Stimulated activated CD8-positive, alpha-beta memory T cell treated with anti-CD3 and anti-CD28 coated beads, Interleukin-4, amount 100 ng/mL, for 1 hour (primary cell): ENCODE data around the gene COL10A1.

ENCODE experiments used
- DNase-seq, 2 donors: peaks; one replicate each; pipeline ENCODE4 v3.0.0-alpha.2; 2020; ENCODE audit warnings: low read depth in 2 of 2, low spot score in 1 of 2

COL10A1 gene

DNA sequence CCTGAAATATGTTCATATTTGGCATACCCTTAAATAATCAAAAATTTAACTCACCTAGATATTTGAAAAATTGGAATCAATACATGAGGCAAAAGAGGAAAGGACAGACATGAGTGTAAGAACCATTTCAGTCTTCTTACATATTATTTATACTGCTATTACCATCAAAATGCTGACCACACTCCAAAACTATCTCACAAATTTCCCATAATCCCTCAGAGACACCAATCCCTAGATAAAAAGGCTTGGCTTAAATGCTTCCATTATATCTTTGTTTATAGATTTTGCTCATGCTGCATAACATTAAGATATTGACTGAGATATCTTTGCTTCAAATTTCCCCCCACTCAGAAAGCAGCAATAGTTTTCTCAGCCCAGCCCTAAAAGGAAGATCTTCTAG lies 37.0 kb downstream of the COL10A1 start:
- DNase-seq = no peak

DNA sequence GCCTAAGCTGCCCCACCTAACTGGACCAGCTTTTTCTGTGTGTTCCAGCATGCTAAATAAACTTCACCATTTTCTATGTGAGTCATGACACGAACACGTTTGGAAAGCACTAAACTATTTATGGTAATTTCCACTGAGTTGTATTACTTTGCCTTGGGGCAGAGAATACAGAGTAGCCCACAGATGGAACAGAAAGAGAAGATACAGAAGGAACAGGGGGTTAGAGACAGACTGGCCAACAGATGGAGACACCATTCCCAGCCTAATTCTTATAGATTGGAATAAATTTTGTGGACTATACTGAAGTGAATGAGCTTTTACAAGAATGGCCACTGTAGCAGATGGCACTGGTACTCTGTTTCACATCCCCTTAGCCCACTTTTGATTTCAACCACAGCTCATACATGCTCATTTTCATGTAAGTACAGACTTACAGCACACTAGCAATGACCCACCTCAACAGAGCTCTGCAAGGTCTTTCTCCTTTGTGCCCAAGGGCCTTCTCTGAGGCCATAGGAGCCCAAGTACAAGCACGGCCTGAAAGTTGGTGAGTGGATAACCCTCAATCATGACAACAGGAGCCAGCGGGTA lies 38.4 kb downstream of the COL10A1 start:
- no peak for DNase-seq

DNA sequence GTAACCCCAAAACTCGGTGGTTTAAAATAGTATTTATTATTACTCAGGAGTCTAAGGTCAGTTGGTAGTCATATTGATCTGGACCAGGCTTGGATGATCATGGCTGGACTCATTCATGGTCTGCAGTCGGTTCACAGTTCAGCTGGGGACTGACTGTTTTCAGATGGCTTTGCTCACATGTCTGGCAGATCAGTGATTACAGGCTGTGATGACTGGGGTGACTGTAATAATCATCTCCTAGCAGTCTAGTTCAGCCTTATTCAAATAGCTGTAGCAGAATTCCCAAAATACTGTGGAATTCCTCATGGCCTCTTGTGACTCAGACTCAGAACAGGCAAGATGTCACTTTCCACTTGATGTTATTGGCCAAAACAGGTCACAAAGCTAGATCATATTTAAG lies 41.6 kb downstream of the COL10A1 start:
- no peak for DNase-seq

DNA sequence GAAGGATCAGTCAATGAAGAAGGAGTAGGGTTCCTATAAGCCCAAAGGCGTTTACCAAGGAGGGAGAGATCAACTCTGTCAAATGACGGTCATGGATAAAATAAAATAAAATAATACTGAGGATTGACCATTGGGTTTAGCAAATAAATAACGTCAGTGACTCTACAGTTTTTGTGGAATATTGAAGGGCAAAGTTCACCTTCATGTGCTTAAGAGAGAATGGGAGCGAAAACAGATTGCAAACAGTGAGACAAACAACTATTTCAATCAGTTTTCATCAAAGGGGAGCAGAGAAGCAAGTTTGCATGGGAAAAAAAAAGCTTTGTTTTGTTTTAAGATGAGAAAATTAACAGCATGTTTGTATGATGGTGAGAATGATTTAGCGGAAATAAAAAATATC lies 42.9 kb downstream of the COL10A1 start:
- no peak for DNase-seq

DNA sequence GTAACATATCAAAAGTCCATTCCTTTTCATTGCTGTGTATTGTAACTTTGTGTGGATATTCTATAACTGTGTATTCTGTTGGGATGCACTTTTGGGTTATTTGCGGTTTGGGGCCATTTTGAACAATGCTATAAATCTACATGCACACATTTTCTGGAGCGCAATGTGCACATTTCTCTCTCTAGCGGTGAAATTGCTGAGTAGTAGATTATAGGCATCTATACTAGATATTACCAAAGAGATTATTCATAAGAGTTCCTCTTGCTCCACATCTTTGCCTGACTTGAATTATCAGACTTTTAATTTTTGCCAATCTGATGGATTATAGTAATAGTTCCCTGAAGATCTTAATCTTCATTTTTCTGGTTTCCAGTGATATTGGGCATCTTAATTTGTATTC lies 47.0 kb downstream of the COL10A1 start:
- DNase-seq = no peak

DNA sequence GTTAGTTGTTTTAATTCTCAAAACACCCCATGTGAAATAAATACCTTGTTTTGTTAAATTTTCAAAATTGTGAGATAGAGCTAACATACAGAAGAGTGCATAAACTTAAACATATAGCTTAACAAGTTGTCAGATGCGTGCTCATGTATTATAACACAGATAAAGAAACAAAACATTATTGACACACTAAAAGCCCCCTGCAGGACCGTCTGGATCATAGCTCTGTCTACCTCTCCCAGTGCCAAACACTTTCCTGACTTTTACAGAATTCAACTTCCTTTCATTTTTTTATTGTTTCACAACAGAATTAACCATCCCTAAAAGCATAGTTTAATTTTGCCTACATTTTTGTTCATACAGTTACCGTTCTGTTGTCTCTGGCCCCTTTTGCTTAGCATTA lies 47.4 kb downstream of the COL10A1 start:
- no peak for DNase-seq

DNA sequence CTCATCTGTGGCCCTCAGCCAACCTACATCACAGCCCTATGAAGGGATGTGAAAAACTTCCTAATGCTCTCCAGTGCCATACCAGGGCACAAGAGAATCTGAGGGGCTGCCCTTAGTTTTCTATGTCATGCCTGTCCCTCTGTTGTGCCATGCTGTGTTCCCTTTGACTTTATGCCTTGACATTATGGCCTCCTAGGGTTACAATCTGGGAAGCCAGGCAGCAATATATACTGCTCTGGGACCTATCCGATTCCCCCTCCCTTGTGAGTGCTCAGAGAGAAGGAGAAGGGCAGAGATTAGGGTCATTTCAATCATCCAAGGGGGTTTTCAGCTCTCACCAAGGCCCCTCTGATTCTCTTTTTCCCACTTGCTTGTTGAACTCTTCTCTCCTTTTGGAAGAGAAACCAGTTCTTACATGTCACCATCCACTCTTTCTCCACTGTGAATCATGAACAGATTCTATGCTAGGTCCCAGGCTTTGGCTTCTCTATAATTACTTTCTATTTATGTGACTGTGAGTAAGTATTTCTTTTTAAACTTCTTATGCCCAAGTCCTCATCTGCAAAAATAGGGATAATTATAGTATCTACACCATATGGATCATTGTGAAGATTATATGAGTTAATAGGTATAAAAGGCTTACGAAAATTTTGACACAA lies 51.1 kb downstream of the COL10A1 start:
- DNase-seq = no peak

DNA sequence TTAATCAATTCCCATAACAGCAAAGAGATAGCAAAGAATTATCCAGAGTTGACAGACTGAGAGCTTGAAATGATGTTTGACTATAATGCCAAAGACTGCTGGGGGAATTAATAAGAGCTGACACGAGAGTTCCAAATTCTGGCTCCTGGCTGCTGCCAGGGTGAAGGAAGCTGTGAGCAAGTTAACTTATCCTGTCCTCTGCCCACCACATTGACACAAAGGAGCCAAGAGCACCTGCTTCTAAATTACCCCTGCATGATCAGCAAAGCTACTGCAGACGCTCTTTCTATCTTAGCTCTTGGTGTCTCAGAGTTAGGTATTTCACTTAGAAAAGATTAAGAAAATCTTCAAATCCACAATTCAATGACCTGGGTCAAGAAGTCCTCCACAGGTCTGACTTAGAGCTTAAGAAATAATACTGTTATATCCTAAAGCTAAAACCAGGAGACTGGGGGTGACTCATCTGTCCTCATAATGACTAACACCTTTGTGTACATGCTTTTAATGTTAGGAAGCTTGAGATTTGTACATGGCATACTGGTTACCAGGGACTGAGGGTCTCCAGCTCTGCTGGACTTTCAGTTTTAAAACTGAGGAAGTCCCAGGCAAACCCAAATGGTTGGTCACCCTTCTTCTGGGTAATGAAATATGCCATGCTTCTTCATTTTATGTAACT lies 52.0 kb downstream of the COL10A1 start:
- DNase-seq = no peak

DNA sequence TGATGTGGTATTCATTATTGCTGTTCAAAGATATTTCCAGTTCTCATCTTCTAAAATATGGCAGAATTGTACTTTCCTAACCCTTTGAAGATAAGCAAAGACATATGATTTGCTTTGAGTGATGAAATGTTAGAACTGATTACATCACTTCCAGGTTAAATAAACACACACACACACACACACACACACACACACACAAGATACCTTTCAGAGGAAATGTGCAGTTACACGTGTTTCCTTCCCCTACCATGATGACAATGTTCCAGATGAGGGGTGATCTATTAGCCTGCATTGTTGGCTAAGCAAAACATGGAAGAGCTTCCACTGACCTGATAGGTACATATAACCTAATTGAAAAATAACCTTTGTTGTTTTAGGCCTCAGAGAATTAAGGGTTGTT lies 53.6 kb downstream of the COL10A1 start:
- no peak for DNase-seq

DNA sequence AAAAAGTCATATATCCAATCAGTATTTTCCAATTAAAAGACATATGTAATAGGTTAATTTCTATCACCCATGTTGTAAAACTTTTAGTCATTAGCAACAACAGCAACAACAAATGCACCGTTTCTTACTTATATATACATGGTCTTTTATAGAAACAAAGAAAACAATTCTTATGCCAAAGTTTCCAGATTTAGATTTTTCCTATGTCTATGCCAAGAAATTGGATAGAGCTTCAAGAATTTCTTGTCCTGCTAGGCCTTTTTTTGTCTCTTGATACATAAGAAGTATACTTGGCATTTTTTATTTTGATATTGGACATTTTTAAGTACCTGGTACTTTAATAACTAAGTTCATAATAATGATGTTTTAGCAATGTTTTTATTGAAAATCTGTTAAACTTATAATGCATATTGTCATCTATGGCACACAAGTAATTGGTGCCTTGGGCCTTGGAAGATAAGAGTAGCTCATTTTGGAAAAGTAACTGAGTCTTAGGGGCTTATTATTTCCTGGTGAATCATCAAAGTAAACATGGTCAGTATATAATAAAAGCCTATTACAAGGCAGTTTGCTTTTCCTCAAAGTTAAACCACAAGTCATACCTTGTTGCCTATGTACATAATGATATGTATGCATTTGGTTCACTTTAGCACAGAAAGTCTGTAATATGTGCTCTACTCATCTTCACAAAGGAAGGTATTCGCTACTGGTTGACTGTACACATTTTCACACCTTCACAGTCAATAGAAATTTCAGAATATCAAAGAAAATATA lies 55.1 kb downstream of the COL10A1 start:
- no peak for DNase-seq

DNA sequence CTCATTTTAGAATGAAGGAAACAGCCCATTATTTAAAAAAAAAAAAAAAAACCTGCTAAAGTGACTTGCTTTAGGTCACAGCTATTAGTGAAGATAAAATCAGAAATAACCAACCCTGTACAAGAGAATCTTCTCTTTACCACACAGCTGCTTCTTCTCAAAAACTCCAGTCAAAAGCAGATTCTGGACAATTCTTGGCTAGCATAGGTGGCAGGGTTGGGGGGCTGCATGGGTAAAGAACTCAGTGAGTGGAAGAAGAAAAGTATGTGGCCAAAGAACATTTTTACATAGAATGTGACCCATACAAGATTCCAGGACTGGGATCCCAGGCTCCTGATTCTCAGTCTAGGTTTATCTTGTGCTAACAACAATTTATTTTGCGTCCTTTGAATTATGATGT lies 55.8 kb downstream of the COL10A1 start:
- no peak for DNase-seq
